GM21390 (cell line): ENCODE results near the gene HIPK2.
"Not testable (repeated sequence)": the region's sequence is repeated elsewhere in the genome, so short reads cannot be mapped to it uniquely, and the experiment has no call there.

Experiments used
- ATAC-seq: cut with Tn5 transposase; IDR thresholded peaks from one replicate; pipeline ENCODE4 v1.9.1; 2021; ENCODE audit not compliant: unreplicated experiment

Gene HIPK2

DNA sequence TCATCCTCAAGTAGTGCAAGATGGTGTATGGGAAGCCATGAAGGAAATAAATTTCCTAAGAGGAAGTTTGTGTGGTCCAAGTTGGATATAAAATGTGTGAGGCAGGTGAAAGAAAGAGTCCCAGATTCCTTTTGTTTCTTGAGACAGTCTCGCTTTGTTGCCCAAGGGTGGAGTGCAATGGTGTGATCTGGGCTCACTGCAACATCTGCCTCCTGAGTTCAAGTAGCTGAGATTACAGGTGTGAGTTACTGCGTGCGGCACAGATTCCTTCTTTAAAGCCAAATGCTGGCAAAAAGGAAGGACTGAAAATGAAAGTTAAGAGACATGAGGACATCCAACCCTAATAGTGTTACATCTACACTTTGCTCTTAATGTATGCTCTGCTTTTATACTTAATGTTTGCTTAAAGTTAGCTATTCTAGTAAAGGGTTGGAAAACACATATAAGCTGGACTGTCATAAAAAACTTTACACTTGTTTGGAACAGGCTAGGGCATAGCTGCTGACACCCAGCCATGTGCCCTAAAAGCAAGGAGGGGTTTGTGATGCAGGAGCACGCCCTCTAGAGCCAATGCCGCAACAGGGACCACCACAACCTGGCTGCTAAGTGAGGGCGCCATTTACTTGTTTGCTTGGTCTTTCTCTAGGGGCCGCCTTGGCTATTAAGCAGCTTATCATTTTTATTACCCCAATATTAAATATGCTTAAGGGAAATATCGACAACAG is 219.8 kb downstream of the HIPK2 start:
- no peak for ATAC-seq

DNA sequence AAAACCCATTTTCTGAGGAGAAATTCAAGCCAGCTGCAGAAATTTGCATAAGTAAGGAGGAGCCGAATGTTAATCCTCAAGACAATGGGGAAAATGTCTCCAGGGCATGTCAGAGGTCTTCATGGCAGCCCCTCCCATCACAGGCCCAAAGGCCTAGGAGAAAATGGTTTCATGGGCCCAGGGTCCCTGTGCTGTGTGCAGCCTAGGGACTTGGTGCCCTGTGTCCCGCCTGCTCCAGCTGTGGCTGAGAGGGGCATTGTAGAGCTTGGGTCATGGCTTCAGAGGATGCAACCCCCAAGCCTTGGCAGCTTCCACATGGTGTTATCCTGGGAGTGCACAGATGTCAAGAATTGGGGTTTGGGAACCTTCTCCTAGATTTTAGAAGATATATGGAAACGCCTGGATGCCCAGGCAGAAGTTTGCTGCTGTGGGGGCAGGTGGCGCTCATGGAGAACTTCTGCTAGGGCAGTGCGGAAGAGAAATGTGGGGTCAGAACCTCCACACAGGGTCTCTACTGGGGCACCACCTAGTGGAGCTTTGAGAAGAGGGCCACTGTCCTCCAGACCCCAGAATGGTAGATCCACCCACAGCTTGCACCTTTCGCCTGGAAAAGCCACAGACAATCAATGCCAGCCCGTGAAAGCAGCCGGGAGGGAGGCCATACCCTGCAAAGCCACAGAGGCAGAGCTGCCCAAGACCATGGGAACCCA is 223.7 kb downstream of the HIPK2 start:
- ATAC-seq = not testable (repeated sequence)

- ATAC-seq = no peak
Observed at GRCh38 chr7:139548302-139549028, 229.3 kb downstream of the HIPK2 start.

DNA sequence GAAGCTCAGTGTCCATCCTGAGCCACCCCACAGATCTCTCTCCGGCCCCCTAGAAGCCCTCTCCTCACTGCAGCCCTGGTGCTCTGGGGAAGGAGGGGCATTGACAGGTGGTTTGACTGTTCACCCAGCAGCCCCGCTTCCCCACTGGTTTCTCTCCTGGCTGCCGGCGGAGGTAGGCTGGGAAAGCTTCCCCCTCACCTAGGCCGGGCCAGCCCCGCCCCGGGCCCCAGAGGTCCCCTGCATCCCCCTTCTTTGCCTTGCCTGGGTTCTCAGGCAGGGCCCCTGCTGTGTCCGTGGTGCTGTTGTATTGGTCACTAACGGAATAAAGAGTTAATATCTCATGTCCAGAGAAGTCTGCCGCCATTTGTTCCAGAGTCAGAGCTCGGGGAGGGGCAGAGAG is 233.2 kb downstream of the HIPK2 start:
- no peak for ATAC-seq

DNA sequence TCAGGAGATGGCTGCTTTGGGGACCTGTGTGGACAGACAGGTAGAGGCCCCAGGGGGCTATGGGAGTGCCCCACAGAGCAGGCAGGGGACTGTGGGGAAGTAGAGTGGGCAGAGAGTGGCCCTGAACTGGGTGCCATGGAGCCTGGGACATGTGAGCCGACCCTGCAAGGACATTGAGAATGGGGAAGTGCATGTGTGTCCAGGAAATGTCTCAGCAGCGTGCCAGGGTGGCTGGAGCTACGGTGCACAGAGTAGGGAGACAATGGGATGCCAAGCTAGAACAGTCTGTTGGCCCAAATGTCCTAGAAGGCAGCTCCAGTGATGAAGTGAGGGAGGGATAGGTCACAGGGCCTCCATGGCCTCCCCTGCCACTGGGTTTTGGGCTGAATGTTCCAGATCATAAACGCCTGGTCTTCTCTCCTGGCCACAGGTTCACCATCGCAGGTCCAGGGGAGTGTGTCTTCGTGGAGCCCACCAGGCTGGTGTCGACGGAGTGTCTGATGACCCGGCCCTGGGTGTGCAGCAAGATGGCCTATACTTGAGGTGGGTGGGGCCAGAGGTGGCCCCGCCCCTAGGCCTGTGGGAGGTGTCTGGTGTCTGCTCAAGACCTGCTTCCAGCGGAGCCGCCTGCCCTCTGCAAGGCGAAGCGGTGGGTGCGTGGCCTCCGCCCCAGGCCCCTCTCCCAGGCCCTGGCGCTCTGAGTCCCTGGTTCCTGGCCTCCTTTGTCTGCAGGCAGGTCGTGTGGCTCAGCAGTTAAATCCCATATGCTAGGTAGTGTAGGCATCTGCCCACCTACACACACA is 233.8 kb downstream of the HIPK2 start:
- no peak for ATAC-seq

- ATAC-seq = no peak
Observed at GRCh38 chr7:139542308-139543151, 235.3 kb downstream of the HIPK2 start.

DNA sequence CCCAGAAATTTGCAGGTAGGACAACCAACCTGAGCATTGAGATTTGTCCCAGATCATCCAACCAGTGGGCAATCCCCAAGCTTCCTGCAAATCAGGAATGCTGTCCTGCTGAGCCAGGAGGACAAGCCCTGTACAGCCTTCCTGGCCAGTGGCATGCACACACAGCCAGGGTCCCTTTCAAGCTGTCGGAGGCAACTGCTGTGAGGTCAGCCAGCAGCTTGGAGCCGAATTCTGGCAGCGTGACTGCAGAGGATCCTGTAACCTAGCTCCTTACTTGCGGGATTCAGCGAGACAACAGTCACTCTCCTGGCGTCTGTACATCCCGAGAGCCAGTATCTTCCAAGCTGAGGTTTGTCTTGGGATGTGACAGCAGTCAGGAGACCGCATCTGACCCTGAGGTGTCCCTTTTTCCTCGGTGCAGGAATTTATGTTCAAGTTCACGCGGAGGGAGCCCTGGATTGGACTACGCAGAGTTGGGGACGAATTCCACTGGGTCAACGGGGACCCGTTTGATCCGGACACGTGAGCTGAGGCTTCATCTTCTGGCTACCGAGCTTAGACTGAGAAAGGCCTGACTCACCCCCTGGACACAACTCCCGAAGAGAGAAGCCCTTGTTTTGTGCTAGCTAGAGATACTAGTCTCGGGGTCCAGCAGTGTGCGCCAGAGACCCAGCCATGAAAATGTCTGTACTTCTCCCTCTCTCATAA is 236.0 kb downstream of the HIPK2 start:
- no peak for ATAC-seq

DNA sequence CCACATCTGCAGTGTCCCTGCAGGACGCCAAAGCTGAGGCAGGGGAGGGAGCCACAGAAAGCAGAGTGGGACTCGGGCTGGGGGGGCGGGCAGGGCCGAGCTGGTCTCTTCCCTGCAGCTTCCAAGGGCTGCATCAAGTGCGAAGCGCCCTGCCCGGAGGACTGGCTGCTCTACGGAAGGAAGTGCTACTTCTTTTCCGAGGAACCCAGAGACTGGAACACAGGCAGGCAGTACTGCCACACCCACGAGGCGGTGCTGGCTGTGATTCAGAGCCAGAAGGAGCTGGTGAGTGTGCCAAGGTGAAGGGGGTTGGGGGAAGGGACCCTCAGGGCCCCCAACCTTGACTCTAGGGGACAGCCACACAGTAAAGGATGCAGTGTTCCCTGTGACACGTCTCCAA is 237.6 kb downstream of the HIPK2 start:
- ATAC-seq = no peak

- ATAC-seq = no peak
Observed at GRCh38 chr7:139538881-139539635, 238.7 kb downstream of the HIPK2 start.

DNA sequence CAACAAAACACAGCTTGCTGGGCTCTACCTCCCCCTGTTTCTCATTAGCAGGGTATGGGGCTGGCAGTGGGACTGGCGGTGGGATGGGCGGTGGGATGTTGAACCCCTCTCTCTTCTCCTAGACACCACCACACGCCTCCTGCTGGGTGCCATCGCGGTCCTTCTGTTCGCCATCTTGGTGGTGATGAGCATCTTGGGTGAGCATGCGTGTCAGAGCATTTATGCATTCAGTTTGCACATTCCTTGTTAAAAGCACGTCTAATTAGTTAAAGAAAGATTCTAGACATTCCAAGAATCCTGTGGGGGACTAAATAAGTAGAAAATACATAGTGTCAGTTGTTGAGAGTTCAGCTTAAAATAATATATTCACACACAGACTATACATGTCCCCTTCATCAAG is 241.6 kb downstream of the HIPK2 start:
- no peak for ATAC-seq

DNA sequence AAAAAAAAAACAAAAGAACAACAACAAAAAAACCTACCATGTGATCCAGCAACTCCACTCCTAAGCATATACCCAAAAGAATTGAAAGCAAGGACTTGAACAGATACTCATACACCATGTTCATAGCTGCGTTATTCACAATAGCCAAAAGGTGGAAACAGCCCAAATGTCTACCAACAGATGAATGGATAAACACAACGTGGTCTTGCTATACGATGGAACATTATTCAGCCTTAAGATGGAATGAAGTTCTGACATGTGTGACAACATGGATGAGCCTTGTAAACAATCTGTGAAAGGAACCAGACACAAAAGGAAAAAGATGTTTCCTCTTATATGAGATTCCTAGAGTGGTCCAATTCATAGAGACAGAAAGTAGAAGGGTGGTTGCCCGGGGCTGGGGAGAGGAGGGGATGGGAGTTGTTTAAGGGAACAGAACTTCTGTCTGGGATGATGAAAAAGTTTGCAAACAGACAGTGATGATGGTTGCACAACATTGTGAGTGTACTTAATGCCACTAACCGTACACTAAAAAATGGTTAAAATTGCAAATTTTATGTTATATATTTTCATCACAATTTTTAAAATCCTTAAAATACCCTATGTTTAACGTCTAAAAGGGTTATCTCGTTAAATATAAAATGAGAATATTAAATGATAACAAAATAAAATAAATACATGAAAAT is 242.7 kb downstream of the HIPK2 start:
- ATAC-seq = no peak

DNA sequence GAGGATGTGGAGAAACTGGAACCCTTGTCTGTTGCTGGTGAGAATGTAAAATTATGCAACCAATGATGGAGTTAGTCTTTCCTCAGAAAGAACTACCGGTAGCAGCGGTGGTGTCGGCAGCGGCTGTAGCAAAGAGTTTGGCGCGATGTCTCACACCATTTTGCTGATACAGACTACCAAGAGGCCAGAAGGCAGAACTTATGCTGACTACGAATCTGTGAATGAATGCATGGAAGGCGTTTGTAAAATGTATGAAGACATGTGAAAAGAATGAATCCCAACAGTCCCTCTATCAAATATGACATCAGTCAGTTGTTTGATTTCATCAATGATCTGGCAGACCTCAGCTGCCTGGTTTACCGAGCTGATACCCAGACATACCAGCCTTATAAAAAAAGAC is 243.7 kb downstream of the HIPK2 start:
- ATAC-seq = no peak

- ATAC-seq = no peak
Observed at GRCh38 chr7:139532636-139533155, 245.1 kb downstream of the HIPK2 start.

DNA sequence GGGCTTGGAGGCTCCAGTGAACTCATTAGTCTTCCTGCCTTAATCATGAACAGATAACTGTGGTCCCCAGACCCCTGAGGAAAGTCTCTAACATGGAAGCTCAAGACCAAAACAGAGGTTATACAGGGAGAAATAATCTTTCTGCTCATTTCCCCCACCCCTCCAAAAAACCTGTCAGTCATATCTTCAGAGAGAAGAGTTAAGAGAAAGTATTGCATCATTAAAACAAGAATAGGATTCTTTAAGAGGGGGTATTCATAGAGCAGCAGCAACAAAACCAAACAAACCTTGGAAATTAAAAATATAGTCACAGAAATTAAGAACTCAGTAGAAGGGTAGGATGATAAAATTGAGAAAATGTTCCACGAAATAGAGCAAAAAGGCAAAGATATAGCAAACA is 246.7 kb downstream of the HIPK2 start:
- no peak for ATAC-seq

- ATAC-seq = no peak
Observed at GRCh38 chr7:139526578-139527544, 250.9 kb downstream of the HIPK2 start.

- no peak for ATAC-seq
Observed at GRCh38 chr7:139525750-139526149, 252.0 kb downstream of the HIPK2 start.

DNA sequence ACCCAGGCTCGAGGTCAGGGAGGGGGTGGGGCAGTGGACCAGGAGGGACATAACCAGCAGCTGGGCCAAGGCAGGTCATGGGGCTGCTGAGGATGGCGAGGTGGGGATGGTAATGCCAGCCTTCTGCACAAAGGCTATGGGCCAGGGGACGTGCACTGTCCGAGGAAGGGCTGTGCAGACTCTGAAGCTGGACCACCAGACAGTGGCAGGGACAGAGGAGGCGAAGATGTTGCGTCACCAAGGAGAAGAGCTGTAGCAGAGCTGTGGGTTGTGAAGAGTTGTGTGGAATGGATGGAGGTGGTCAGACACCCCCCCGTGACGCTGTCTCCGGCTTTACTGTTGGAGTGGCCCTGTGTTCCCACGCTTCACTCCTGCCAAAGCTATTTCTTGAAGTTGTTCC is 252.6 kb downstream of the HIPK2 start:
- ATAC-seq = no peak
